PFSK-1 (cell line): ENCODE measurements around the gene LRP4.

Source experiments
- POLR2AphosphoS5 ChIP-seq: IDR thresholded peaks from 2 replicates; pipeline ENCODE4 v1.6.1; 2012; ENCODE audit warnings: low read depth, mild to moderate bottlenecking, control low read depth, low read length, moderate library complexity
- TF ChIP-seq, protein P1 (sequence below), 2 experiments: IDR thresholded peaks; 2 replicates each; pipeline versions ENCODE4 v1.6.1 to v1.8.0; 2011 to 2012; ENCODE audit warnings: low read depth in 2 of 2, low read length in 2 of 2, control low read depth in 1 of 2, inconsistent platforms in 1 of 2, mild to moderate bottlenecking in 1 of 2, moderate library complexity in 1 of 2; ENCODE audit not compliant: insufficient read depth in 1 of 2

DNA sequence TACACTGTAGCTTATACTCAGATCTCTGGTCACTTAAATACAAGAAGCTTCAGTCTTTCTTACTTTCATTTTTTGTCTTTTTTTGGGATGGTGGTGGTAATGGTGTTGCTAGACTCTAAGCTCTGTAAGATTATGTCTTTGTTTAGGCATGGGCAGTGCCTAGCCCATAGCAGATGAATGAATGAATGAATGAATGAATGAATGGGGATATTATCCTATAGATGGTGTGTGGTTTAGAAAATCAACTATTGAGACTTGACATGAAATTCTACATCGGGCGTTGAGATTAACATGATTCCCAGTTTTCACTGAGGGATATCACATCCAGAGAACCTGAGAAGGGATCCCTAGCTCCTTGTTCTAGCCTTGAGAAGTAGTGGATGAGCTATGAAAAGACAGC, 62.5 kb downstream of the LRP4 start:
- TF ChIP-seq, protein P1, sequence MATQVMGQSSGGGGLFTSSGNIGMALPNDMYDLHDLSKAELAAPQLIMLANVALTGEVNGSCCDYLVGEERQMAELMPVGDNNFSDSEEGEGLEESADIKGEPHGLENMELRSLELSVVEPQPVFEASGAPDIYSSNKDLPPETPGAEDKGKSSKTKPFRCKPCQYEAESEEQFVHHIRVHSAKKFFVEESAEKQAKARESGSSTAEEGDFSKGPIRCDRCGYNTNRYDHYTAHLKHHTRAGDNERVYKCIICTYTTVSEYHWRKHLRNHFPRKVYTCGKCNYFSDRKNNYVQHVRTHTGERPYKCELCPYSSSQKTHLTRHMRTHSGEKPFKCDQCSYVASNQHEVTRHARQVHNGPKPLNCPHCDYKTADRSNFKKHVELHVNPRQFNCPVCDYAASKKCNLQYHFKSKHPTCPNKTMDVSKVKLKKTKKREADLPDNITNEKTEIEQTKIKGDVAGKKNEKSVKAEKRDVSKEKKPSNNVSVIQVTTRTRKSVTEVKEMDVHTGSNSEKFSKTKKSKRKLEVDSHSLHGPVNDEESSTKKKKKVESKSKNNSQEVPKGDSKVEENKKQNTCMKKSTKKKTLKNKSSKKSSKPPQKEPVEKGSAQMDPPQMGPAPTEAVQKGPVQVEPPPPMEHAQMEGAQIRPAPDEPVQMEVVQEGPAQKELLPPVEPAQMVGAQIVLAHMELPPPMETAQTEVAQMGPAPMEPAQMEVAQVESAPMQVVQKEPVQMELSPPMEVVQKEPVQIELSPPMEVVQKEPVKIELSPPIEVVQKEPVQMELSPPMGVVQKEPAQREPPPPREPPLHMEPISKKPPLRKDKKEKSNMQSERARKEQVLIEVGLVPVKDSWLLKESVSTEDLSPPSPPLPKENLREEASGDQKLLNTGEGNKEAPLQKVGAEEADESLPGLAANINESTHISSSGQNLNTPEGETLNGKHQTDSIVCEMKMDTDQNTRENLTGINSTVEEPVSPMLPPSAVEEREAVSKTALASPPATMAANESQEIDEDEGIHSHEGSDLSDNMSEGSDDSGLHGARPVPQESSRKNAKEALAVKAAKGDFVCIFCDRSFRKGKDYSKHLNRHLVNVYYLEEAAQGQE (IDR thresholded peaks at IDR 0.05; ENCODE audit: insufficient read depth in 1 of 2, low read depth in 2 of 2, low read length in 2 of 2) = no peak
- no peak for TF ChIP-seq POLR2AphosphoS5
